GM23338 (cell line): ENCODE measurements around the gene MALRD1. TPM values are rescaled to one million over a fixed set of nuclear protein-coding genes. Genes with fewer than 3 reads are reported as not detected.

Experiments
- ATAC-seq: fragments of 200-7000 bp; cut with Tn5 transposase; 3 replicates; pipeline ENCODE4 v1.9.1; 2020
- DNase-seq: peaks from one replicate; pipeline ENCODE4 v3.0.0-alpha.2; 2015; ENCODE audit warnings: low spot score
- H2AFZ ChIP-seq: fragments of 200-600 bp; sonication (generic); 2 replicates; pipeline ENCODE4 v1.8.0; 2016; ENCODE audit warnings: antibody characterized with exemption, mild to moderate bottlenecking, moderate library complexity
- H3F3A ChIP-seq: fragments of 200-600 bp; sonication (generic); replicated peaks from 2 replicates; pipeline ENCODE4 v1.8.0; 2017; ENCODE audit warnings: antibody characterized with exemption, mixed run types, low read depth
- H3K27ac ChIP-seq: fragments of 200-600 bp; sonication (generic); 2 replicates; pipeline ENCODE4 v1.6.1; 2016; ENCODE audit warnings: low read depth
- H3K27me3 ChIP-seq: fragments of 200-600 bp; sonication (generic); 2 replicates; pipeline ENCODE4 v1.8.0; 2016; ENCODE audit warnings: mild to moderate bottlenecking, mixed run types, moderate library complexity; ENCODE audit not compliant: insufficient read depth
- H3K36me3 ChIP-seq: fragments of 200-600 bp; sonication (generic); 2 replicates; pipeline ENCODE4 v1.8.0; 2016; ENCODE audit warnings: mild to moderate bottlenecking; ENCODE audit not compliant: insufficient read depth
- H3K4me1 ChIP-seq: fragments of 200-600 bp; sonication (generic); 2 replicates; pipeline ENCODE4 v1.8.0; 2016; ENCODE audit warnings: mild to moderate bottlenecking, moderate library complexity; ENCODE audit not compliant: insufficient read depth
- H3K4me2 ChIP-seq: fragments of 200-600 bp; sonication (generic); 2 replicates; pipeline ENCODE4 v1.7.1; 2017; ENCODE audit warnings: mixed run types
- H3K4me3 ChIP-seq: fragments of 200-600 bp; sonication (generic); 2 replicates; pipeline ENCODE4 v1.6.1; 2016; ENCODE audit warnings: mixed run types
- H3K79me2 ChIP-seq: fragments of 200-600 bp; sonication (generic); replicated peaks from 2 replicates; pipeline ENCODE4 v1.8.0; 2017; ENCODE audit warnings: mild to moderate bottlenecking; ENCODE audit not compliant: insufficient read depth
- H3K9me2 ChIP-seq: fragments of 200-600 bp; sonication (generic); 2 replicates; pipeline ENCODE4 v1.8.0; 2017; ENCODE audit not compliant: insufficient read depth
- H4K20me1 ChIP-seq: fragments of 200-600 bp; sonication (generic); replicated peaks from 2 replicates; pipeline ENCODE4 v1.8.0; 2017; ENCODE audit warnings: mild to moderate bottlenecking; ENCODE audit not compliant: insufficient read depth
- H3K27ac Mint-ChIP-seq: 2 replicates; pipeline ENCODE4 v1.8.0; 2020; ENCODE audit warnings: inconsistent platforms, mild to moderate bottlenecking, moderate library complexity, mixed read lengths
- H3K27me3 Mint-ChIP-seq: 3 replicates; pipeline ENCODE4 v1.8.0; 2022; ENCODE audit warnings: low read depth, mild to moderate bottlenecking, moderate library complexity, mixed read lengths, inconsistent platforms; ENCODE audit not compliant: insufficient read depth, poor library complexity
- H3K36me3 Mint-ChIP-seq: 3 replicates; pipeline ENCODE4 v1.8.0; 2021; ENCODE audit warnings: low read depth, mild to moderate bottlenecking, inconsistent platforms, moderate library complexity, mixed read lengths
- H3K4me1 Mint-ChIP-seq: 3 replicates; pipeline ENCODE4 v1.8.0; 2020; ENCODE audit warnings: mild to moderate bottlenecking, inconsistent platforms, mixed read lengths
- H3K4me3 Mint-ChIP-seq: 3 replicates; pipeline ENCODE4 v1.8.0; 2021; ENCODE audit warnings: moderate library complexity, mild to moderate bottlenecking, inconsistent platforms, mixed read lengths
- H3K9me3 Mint-ChIP-seq: 3 replicates; pipeline ENCODE4 v1.8.0; 2020; ENCODE audit warnings: moderate library complexity, mild to moderate bottlenecking, inconsistent platforms, mixed read lengths
- CREB1 ChIP-seq: fragments of 250-450 bp; sonication (Bioruptor Pico); IDR thresholded peaks from 2 replicates; pipeline ENCODE4 v1.5.0; 2020; ENCODE audit warnings: low read depth, mild to moderate bottlenecking, moderate library complexity
- ETS1 ChIP-seq: IDR thresholded peaks from 2 replicates; pipeline ENCODE4 v1.6.1; 2016; ENCODE audit warnings: antibody characterized with exemption
- EZH2phosphoT487 ChIP-seq: fragments of 200-600 bp; sonication (generic); IDR thresholded peaks from one replicate; pipeline ENCODE4 v1.8.1; 2018; ENCODE audit warnings: antibody characterized with exemption; ENCODE audit not compliant: unreplicated experiment
- JUNB ChIP-seq: IDR thresholded peaks from one replicate; pipeline ENCODE4 v1.6.1; 2016; ENCODE audit warnings: antibody characterized with exemption; ENCODE audit not compliant: unreplicated experiment
- POLR2AphosphoS5 ChIP-seq: IDR thresholded peaks from 2 replicates; pipeline ENCODE4 v1.6.1; 2016; ENCODE audit warnings: antibody characterized with exemption, low read depth
- REST ChIP-seq: IDR thresholded peaks from one replicate; pipeline ENCODE4 v1.6.1; 2018; ENCODE audit warnings: antibody characterized with exemption; ENCODE audit not compliant: unreplicated experiment
- ZNF114 ChIP-seq: fragments of 250-450 bp; sonication (Bioruptor Pico); IDR thresholded peaks from 2 replicates; pipeline ENCODE4 v1.5.0; 2020; ENCODE audit warnings: mild to moderate bottlenecking, moderate library complexity
- ZNF331 ChIP-seq: fragments of 250-450 bp; sonication (Bioruptor Pico); IDR thresholded peaks from 2 replicates; pipeline ENCODE4 v1.5.0; 2020; ENCODE audit warnings: low read depth, mild to moderate bottlenecking, moderate library complexity
- ZNF462 ChIP-seq: fragments of 250-450 bp; sonication (Bioruptor Pico); IDR thresholded peaks from 2 replicates; pipeline ENCODE4 v1.5.0; 2020; ENCODE audit warnings: mild to moderate bottlenecking, moderate library complexity
- polyA plus RNA-seq: library from polyadenylated mRNA; unstranded; fragments of >200 nt; fragmentation: Nextera tagmentation; extraction: Ambion mirVana; gene quantifications from 2 replicates; pipeline ENCODE4 v1.2.1, GENCODE V29; 2016
- total RNA-seq: library from RNA; depleted of rRNA; stranded (reverse); fragments of >200 nt; shearing (Covaris generic); gene quantifications from 2 replicates; pipeline ENCODE4 v1.2.3, GENCODE V29; 2014

Gene MALRD1
- total and polyA plus RNA-seq, 2 experiments from 2014 or later: 0.42 to 1.9 TPM

GRCh38 chr10:19385846-19386450 is 337.3 kb downstream of the MALRD1 start:
- Mint-ChIP-seq H3K9me3 (peaks cover 8% of the 10 kb centered on the region; the same call in 2 of the 3 replicates), H3K4me3 (no peak overlapping the region), H3K27me3 (no peaks in the 10 kb centered on the region), H3K36me3 (no peaks in the 10 kb centered on the region; the same call in 2 of the 3 replicates), H3K27ac (no peak overlapping the region), H3K4me1 (no peaks in the 10 kb centered on the region)
- H3K9me2 ChIP-seq: no peaks in the 10 kb centered on the region; the same call in 1 of the 2 replicates
- H3K36me3 ChIP-seq: no peaks in the 10 kb centered on the region
- H3F3A ChIP-seq: no peaks in the 10 kb centered on the region
- H3K27me3 ChIP-seq: no peaks in the 10 kb centered on the region
- H3K79me2 ChIP-seq: no peaks in the 10 kb centered on the region
- H2AFZ ChIP-seq: no peak overlapping the region
- H3K27ac ChIP-seq: no peak overlapping the region
- H3K4me3 ChIP-seq: no peak overlapping the region
- H4K20me1 ChIP-seq: no peaks in the 10 kb centered on the region
- ATAC-seq (no peak), DNase-seq (no peak)
- H3K4me1 ChIP-seq: no peaks in the 10 kb centered on the region
- TF ChIP-seq CREB1: no peak
- no peak for TF ChIP-seq POLR2AphosphoS5
- no peak for TF ChIP-seq ZNF331 (CRISPR knock-in tag)
- TF ChIP-seq ZNF462 (CRISPR knock-in tag): no peak
- no peak for TF ChIP-seq REST
- no peak for TF ChIP-seq ZNF114 (CRISPR knock-in tag)
- TF ChIP-seq EZH2phosphoT487: no peak
- TF ChIP-seq JUNB: no peak
- no peak for TF ChIP-seq ETS1
- H3K4me2 ChIP-seq: no peak overlapping the region
